Stimulated activated CD8-positive, alpha-beta memory T cell treated with anti-CD3 and anti-CD28 coated beads, Interleukin-4, amount 100 ng/mL, for 24 hours (primary cell): ENCODE data around the gene DMD.

Experiments used
- DNase-seq: peaks from one replicate; pipeline ENCODE4 v3.0.0-alpha.2; 2020; ENCODE audit warnings: low read depth

Gene DMD

DNA sequence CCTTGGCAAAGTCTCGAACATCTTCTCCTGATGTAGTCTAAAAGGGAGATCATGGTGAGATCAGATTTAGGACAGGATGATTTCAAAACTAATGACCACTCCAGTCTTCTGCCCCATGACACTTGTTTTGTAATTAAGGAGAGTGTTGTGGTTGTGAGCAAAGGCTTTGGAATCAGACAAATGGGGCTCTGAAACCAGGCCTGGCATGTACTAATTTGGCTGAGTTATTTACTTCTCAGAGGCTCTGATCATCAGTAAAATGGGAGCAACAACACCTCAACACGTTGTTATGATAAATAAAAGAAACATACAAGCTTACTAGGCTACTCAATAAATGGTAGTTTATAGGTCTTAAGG, 2032.6 kb downstream of the DMD start:
- DNase-seq, result no peak

DNA sequence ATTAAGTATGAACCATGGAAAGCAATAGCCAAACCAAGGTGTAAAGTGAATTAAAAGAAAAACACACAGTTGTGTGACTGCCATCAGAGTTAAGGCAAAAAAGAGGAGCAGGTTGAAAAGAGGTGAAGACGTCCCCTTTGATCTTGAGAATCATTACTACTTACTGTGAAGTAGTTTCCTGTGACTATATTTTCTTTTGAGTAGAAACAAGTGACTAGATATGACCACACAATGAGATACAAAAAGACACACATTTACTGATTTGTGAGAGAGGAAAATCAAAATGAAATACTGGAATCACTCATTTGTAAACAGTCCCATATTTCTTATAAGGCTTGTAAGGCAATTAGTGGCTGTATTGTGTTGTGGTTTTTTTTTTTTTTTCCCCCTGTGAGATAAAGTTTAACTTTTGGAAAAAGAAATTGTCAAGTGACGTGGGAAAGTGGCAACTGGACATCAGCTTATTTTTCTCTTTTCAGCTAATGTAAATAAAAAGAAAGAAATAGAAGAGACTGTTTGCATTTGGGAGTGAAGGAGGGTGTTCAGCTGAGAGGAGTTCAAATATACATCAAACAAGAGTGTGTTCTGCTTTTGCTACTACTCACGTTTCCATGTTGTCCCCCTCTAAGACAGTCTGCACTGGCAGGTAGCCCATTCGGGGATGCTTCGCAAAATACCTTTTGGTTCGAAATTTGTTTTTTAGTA, 2033.1 kb downstream of the DMD start:
- no peak for DNase-seq

GRCh38 chrX:31170792-31171191, 2040.6 kb downstream of the DMD start:
- DNase-seq, result no peak

DNA sequence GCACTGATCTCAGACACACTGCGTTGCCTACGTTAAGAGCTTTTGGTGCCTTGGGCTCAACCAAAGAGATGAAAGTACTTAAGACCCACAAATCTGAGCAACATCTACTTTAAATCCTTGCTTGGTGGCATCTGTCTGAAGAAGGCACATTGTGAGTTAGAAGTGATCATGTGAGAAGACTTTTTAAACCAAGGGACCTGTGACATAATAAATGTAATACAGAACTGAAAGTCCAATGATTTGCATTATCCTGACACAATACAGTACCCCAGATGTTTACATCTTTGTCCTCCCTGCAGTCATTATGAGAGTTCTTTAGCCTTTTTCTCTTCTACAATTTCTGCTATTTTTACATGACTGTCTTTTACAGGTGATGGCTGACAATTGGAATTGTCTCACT, 2042.8 kb downstream of the DMD start:
- DNase-seq, result no peak

GRCh38 chrX:31166832-31167231, 2044.5 kb downstream of the DMD start:
- no peak for DNase-seq

DNA sequence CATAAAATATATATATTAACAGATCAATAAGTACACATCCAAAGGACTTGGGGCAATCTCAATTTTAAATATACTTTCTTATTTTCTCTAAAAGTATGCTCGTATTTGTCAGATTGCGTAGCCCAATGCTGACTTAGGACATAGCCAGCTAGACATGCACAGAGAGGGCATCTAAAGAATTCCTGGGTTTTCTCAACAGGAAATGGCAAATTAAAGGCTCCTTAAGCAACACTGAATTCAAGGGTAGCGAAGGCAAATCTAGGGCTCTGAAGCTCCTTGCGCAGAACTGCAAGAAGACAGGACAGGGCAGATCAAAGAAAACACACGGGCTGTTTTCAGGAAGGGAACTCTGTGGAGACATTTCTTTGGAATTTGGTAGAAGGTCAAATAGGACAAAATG, 2044.9 kb downstream of the DMD start:
- no peak for DNase-seq

DNA sequence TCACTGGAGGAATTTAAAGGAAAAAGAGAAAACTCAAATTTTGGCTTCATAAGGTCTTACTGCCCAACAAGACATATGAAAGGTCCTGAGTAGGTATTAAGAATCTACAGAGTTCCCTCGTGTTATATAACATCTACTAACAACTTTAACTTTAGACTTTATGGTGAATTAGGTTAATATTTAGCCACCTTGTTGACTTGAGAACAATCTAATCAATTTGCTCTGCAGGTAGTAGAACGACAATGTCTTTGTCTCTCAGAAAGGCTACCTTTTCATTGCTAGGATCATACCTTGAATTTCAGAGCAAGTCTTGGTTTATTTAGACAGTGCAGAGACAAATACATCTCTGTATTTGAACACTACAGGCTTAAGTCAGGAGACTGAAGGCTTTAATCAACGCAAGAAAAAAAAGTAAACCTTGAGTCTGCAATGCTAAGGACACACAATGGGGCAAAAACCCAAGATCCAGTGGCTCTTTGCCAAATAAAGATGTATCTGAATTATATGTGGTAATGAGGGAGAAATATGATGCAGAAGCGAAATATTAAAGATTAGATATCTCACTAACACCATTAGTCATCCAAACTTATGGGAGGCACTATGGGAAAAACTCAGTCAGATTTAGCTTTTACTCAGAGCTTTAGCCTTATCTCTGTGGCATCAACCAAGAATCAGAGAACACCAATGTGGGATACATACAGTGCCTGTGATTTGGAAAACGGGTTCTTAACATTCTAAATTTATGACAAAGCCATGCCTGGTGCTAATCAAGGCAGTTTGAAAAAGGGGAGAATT, 2045.9 kb downstream of the DMD start:
- no peak for DNase-seq

- DNase-seq, result no peak
Observed at GRCh38 chrX:31154946-31155345, 2056.4 kb downstream of the DMD start.

DNA sequence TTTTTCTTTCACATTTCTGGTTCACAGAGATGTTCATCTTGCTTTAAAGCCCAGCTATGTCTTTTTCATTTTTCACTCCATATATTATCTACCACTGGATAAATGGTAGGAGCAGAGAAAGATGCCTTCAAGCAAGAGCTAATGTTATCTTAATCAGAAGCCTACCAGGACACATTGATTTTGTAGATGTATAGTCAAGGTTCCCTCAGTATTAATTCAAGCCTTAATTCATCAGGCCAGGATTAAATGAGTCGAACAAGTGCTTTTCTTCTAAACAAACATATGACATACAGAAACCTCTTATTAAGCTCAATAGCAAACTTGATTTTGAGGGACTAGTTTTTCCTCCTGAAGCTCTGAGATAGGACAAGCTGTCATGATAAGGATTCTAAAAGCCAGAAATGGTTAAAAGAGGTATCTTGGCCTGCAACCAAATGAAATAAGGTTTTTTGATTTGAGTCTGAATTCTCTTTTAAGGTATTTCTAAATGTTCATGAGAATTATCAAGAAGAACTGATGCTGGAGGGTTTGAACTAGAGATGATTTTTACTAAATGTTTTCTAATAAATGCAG, 2057.8 kb downstream of the DMD start:
- DNase-seq, result no peak

- DNase-seq, result no peak
Observed at GRCh38 chrX:31147175-31147574, 2064.2 kb downstream of the DMD start.

DNA sequence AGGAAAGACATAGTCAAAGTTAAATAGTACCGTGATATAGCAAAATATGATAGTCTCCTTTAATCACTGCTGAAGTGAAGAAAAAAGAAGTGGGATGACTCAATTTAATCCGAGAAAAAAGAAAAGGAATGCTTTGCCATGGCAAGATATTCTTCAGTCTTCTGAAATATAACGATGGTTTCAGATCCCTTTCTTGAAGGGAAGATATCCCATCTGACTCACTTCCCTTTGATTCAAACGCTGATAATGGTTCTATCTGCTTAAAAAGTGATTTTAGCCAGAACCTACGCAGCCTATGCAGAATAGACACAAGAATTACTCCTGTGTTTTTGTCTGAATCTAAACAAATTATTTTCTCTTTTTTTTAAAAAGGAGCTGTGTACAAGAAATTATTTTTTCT, 2071.4 kb downstream of the DMD start:
- no peak for DNase-seq

DNA sequence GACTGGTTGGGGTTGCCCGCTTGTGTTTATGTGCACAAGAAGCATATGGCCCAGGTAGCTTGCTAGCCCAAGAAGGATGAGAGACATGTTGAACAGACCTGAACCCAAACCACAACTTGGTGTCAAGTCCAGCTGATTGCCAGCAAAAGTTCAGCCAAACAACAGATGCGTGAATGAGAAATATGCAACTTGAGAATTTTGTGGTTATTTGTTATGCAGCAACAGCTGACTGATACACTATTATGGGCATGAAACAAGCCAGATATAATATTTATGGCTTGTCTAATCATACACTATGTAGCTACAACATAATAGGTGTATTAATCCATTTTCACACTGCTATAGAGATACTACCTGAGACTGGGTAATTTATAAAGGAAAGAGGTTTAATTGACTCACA, 2073.2 kb downstream of the DMD start:
- DNase-seq, result no peak

DNA sequence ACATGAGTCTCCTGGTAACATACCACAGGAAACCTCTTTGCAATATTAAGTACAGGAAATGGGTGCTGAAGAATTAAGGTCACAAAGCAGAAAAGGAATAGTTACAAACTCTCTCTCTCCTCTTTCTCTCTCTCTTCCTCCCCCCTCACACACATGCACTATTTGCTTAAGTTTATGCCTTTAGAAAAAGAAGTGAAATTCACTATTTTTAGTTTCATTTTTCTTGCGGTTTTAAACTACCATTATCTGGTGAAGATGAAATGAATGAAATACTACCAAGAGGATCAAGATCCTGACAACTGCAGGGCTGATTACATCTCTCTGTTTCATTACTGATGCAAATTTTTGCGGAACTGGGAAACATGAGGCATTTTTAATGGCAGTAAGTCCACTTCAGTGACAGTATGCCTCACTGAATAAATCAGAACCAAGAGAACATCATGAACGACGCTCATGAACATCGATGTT, 2075.2 kb downstream of the DMD start:
- no peak for DNase-seq

DNA sequence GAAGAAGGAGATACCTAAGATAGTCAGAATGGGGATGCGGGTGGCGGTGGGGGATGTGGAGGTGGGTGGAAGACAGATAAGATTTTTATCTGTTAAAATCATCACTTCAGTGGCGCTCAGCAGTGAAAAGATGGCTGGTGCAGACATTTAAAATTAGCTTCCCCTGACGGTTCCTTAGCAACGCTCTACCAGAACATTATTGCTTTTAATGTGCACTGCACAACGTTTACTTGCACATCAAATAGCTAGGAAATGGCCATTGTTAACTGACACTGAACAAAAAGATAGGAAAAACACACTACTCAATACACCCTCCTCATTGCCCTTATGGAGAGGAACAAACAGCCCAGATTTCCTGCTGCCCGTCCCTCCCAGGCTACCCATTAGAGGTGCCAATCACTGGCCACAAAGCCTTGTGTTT, 2078.5 kb downstream of the DMD start:
- no peak for DNase-seq

DNA sequence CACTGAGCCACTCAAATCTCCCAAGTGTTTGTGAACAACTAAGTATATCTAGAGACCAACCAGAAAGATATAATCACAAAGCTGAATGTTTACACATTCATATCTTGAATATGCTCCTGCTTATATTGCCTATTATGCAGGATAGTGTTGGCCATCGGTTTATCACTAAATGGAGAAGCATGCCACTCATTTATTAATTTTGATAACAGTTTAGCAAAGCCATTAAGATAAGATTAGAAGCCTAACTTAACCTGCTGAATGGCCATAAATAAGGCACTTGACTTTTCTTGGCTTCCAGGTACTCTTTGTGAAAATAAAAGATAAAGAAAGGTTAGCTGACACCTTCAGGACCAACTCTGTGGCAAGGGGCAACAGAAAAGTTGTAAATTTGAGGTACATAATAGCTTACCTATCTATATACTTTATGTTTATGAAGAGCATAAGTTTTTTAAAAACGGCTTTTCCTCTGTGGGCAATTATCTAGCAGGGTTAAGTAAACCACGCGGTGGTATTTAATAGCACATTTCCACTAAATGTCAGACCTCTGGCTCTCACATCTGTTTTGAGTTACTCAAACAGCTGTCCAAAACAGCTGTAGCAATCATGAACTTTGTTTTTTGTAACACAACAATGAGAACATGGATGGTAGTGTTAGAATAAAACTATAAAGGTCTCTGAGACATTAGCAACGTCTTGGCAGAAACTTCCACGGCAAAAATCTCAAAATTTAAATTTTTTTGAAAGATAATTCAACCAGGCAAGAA, 2080.7 kb downstream of the DMD start:
- DNase-seq, result no peak

- DNase-seq, result no peak
Observed at GRCh38 chrX:31128855-31129254, 2082.5 kb downstream of the DMD start.

GRCh38 chrX:31127716-31128115, 2083.6 kb downstream of the DMD start:
- no peak for DNase-seq

DNA sequence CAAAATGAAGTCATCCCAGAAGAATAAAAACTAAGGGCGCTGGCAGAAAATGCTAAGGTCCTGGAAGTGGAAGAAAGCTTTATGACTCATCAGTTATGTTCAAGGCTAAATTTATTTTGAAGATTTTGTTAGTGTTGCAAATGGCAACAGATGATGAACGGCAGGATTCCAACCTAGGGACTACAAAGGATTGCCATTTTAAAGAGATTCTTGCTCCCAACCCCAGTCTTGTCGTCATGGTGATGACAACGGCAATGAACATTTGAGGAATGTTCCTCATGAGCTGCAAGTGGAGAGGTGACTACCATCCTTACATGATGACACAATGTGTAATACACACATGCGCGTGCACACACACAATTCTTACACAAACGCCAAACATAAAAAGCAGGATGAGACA, 2085.1 kb downstream of the DMD start:
- no peak for DNase-seq

- no peak for DNase-seq
Observed at GRCh38 chrX:31124536-31124935, 2086.8 kb downstream of the DMD start.

DNA sequence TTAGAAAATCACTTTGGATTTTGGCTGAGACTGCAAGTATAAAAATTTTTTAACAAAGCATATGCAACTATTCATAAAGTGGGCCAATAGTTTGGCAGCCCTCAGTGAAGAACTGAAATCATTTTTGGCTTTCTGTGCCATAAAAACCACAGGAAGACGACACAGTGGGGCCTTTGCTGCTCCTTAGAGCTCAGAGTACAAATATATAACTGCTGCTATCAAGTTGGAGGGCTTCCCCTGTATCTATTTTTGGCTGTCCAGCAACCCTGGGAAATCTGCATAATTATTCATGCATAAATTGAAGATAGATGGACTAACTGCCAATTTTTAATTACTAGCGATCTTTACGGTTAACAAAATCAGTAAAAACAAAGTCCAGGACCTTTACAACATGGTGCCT, 2088.0 kb downstream of the DMD start:
- DNase-seq, result no peak

- no peak for DNase-seq
Observed at GRCh38 chrX:31117266-31117665, 2094.1 kb downstream of the DMD start.

DNA sequence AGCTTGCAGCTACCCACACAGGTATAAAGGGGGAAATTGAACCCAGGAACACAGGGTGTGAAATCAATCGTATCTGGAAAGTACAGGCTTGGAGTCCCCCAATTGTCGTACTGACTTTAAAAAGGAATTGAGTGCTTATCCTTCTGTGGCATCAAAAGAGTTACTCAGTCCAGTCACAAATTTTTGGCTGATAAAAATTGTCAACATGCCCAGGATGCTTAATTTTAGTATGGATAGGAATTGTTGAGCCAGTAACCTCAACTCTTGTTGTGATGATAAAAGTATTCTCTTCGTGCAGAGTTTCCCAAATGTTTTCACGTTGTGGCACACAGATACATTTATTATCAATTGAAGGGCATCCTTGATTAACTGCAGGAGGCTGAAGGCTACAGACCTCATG, 2096.0 kb downstream of the DMD start:
- no peak for DNase-seq

DNA sequence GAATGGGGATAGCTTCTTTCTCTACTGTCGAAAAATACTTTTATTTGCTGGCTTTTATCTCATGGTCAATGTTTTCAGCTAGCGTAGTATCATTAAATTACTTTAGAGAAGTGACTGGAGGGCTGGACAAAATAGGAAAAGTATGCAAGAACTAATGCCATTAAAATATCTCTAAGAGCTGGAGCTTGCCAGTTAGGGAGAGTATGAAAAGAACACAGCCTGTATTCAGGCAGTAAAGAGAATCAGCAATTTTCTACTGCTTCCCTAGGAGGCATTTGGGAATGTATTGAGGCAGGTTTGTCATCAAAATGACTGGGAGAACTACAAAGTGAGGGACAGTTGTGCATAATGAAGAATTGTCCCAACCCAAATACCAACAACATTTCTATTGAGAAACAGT, 2096.5 kb downstream of the DMD start:
- DNase-seq, result no peak
